ENCODE measurements around the gene PSME1. TPM values are rescaled to one million over a fixed set of nuclear protein-coding genes. Genes with fewer than 3 reads are reported as not detected.
A peak's percentile ranks its signal among the peaks of the same experiment; 100 is the strongest.

PSME1 gene
- total RNA-seq, 2 experiments from 2014 or later: 149 to 187 TPM

DNA sequence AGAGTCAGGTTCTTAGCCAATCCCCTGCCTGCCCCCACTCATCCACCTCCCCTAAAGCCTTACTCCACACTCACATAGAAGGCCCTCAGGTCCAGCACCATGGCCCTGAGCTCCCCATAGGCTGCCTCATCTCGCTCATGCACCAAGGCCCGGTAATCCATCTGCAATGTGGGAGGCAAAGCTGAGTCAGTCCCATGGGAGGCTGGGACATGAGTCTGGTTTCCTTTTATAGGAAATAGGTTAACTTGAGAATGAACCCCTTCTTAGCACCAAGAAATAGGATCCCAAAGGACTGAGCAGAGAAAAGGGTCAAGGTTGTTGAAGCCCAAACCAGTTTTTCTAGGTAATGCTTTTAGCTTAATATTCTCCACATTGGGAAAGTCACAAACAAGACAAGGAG, 7.5 kb downstream of the PSME1 start:
- Histone ChIP-seq H3K4me3 (ENCODE audit: low read depth, low read length, poor library complexity, severe bottlenecking) (no peak overlapping the region), H3K27ac (ENCODE audit: low read depth, low read length, poor library complexity, severe bottlenecking) (no peak overlapping the region), H3K36me3 (ENCODE audit: insufficient read depth, low read length) (peaks cover 41% of the 10 kb centered on the region), H3K79me2 (ENCODE audit: insufficient read depth, low read depth, low read length) (peaks cover 44% of the 10 kb centered on the region), H3K4me2 (ENCODE audit: low read length) (no peak overlapping the region), H2AFZ (ENCODE audit: low read length) (no peak overlapping the region), H3K9me3 (ENCODE audit: low read length) (no peaks in the 10 kb centered on the region), H4K20me1 (ENCODE audit: insufficient read depth, low read length) (0 out of 2 replicates have a peak, but pooled peaks cover 6% of the 10 kb centered on the region), H3K4me1 (ENCODE audit: insufficient read depth, low read length, poor library complexity, severe bottlenecking) (peaks cover 34% of the 10 kb centered on the region), H3K9me2 (ENCODE audit: insufficient read depth, low read length) (no peaks in the 10 kb centered on the region)
- CTCF ChIA-PET (ENCODE audit: unreplicated experiment): no interaction called here
- POLR2A ChIA-PET: interaction anchor here (1.0 to 1.3 kb wide), 3 partner anchors 18 to 35 kb away, joined by 3 to 5 read pairs (median 3); partner anchors contain the start of genes DCAF11, IRF9 and NRL
- BruUV-seq (replicated peaks): no TSS peak
- intact Hi-C loops (cut with micrococcal nuclease; ENCODE audit: unreplicated experiment): loop anchor here (10.0 kb wide), 1 partner anchor 839 kb away; the partner anchor contains the start of genes BCL2L2 and PPP1R3E
- DNase-seq (ENCODE audit: low spot score): no peak
- TF ChIP-seq, protein P1, sequence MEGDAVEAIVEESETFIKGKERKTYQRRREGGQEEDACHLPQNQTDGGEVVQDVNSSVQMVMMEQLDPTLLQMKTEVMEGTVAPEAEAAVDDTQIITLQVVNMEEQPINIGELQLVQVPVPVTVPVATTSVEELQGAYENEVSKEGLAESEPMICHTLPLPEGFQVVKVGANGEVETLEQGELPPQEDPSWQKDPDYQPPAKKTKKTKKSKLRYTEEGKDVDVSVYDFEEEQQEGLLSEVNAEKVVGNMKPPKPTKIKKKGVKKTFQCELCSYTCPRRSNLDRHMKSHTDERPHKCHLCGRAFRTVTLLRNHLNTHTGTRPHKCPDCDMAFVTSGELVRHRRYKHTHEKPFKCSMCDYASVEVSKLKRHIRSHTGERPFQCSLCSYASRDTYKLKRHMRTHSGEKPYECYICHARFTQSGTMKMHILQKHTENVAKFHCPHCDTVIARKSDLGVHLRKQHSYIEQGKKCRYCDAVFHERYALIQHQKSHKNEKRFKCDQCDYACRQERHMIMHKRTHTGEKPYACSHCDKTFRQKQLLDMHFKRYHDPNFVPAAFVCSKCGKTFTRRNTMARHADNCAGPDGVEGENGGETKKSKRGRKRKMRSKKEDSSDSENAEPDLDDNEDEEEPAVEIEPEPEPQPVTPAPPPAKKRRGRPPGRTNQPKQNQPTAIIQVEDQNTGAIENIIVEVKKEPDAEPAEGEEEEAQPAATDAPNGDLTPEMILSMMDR (conservative IDR thresholded peaks at IDR 0.05; ENCODE audit: low read length): no peak
- no peak for TF ChIP-seq EZH2phosphoT487 (IDR thresholded peaks at IDR 0.05; ENCODE audit: borderline replicate concordance, low read depth, low read length)

GRCh38 chr14:24144451-24144850, 8.5 kb downstream of the PSME1 start:
- peaks cover 28% of the 10 kb centered on the region for H3K4me1 ChIP-seq (ENCODE audit: insufficient read depth, low read length, poor library complexity, severe bottlenecking)
- CTCF ChIA-PET (ENCODE audit: unreplicated experiment): no interaction called here
- DNase-seq (ENCODE audit: low spot score): no peak
- peaks cover 34% of the 10 kb centered on the region for H3K36me3 ChIP-seq (ENCODE audit: insufficient read depth, low read length)
- no peak overlapping the region for H3K4me2 ChIP-seq (ENCODE audit: low read length)
- intact Hi-C loops (cut with micrococcal nuclease; ENCODE audit: unreplicated experiment): loop anchor here (10.0 kb wide), 1 partner anchor 840 kb away; the partner anchor contains the start of genes BCL2L2 and PPP1R3E
- no peak overlapping the region for H3K27ac ChIP-seq (ENCODE audit: low read depth, low read length, poor library complexity, severe bottlenecking)
- H3K9me2 ChIP-seq (ENCODE audit: insufficient read depth, low read length): no peaks in the 10 kb centered on the region
- TF ChIP-seq, protein P1 (conservative IDR thresholded peaks at IDR 0.05; ENCODE audit: low read length): no peak
- no peak for TF ChIP-seq EZH2phosphoT487 (IDR thresholded peaks at IDR 0.05; ENCODE audit: borderline replicate concordance, low read depth, low read length)
- BruUV-seq (replicated peaks): no TSS peak
- H4K20me1 ChIP-seq (ENCODE audit: insufficient read depth, low read length): 0 out of 2 replicates have a peak, but pooled peaks cover 3% of the 10 kb centered on the region
- H3K4me3 ChIP-seq (ENCODE audit: low read depth, low read length, poor library complexity, severe bottlenecking): no peak overlapping the region
- H3K9me3 ChIP-seq (ENCODE audit: low read length): no peaks in the 10 kb centered on the region
- POLR2A ChIA-PET: interaction anchor here (1.2 to 1.4 kb wide), 2 partner anchors 30 to 98 kb away, joined by 3 to 4 read pairs; partner anchors contain the start of genes DCAF11, NRL and TINF2
- peaks cover 35% of the 10 kb centered on the region for H3K79me2 ChIP-seq (ENCODE audit: insufficient read depth, low read depth, low read length)
- H2AFZ ChIP-seq (ENCODE audit: low read length): no peak overlapping the region

GRCh38 chr14:24145219-24145618, 9.2 kb downstream of the PSME1 start:
- Histone ChIP-seq H3K4me3 (ENCODE audit: low read depth, low read length, poor library complexity, severe bottlenecking) (peak overlapping the region; percentile 94), H3K27ac (ENCODE audit: low read depth, low read length, poor library complexity, severe bottlenecking) (no peak overlapping the region)

More at GRCh38 chr14:24145219-24145618, 9.2 kb downstream of the PSME1 start:
- Histone ChIP-seq H2AFZ (ENCODE audit: low read length) (no peak overlapping the region), H3K4me1 (ENCODE audit: insufficient read depth, low read length, poor library complexity, severe bottlenecking) (peaks cover 25% of the 10 kb centered on the region), H3K79me2 (ENCODE audit: insufficient read depth, low read depth, low read length) (peaks cover 27% of the 10 kb centered on the region; the same call in 1 of the 2 replicates), H3K4me2 (ENCODE audit: low read length) (peak overlapping the region; percentile 96), H3K9me3 (ENCODE audit: low read length) (no peaks in the 10 kb centered on the region), H4K20me1 (ENCODE audit: insufficient read depth, low read length) (no peaks in the 10 kb centered on the region), H3K36me3 (ENCODE audit: insufficient read depth, low read length) (peaks cover 38% of the 10 kb centered on the region), H3K9me2 (ENCODE audit: insufficient read depth, low read length) (no peaks in the 10 kb centered on the region)
- no peak for DNase-seq (ENCODE audit: low spot score)
- TF ChIP-seq, protein P1 (conservative IDR thresholded peaks at IDR 0.05; ENCODE audit: low read length): no peak
- TF ChIP-seq EZH2phosphoT487 (IDR thresholded peaks at IDR 0.05; ENCODE audit: borderline replicate concordance, low read depth, low read length): no peak
- ChIA-PET POLR2A (interaction anchor here (1.4 to 3.9 kb wide), 5 partner anchors 9 to 97 kb away, joined by 4 to 32 read pairs (median 20); partner anchors contain the start of genes DCAF11, NRL, PCK2 and PSME1), CTCF (ENCODE audit: unreplicated experiment) (interaction anchor here (0.7 kb wide), 1 partner anchor 16 kb away, joined by 3 read pairs; the partner anchor contains the start of gene IRF9)
- no TSS peak for BruUV-seq (replicated peaks)
- intact Hi-C loops (cut with micrococcal nuclease; ENCODE audit: unreplicated experiment): loop anchor here (10.0 kb wide), 1 partner anchor 840 kb away; the partner anchor contains the start of genes BCL2L2 and PPP1R3E
